Measurements from ENCODE around the gene SYNPR.

Gene SYNPR

DNA sequence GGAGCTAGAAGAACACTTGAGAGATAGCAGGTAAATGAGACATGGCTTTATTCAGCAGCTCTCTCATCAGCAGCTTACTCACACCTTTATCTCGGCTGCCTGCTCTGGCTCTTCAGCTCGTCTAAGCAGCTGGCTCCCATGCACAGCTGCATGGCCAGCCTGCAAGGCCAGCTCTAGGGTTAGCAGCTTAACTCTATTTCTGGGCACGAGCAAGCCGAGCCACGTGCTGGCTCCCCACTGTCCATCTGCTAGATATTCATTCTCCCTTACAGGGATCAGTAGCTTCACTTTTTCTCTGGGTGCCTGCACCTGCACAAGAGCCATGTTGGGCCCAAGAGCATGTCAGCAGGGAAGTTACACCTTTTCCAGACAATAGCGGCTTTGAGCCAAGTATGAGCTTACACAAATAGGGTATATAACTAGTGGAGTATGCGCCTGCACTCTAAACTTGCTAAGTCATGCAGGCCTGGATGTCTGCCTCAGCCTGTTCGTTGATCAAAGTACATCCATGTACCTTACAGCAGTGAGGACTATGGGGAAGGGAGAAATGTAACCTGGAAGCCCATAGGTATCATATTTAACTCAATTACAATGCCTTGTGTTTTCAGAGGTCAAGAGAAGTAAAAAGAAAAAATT lies 199.5 kb downstream of the SYNPR start:
- DNase-seq, result no peak

DNA sequence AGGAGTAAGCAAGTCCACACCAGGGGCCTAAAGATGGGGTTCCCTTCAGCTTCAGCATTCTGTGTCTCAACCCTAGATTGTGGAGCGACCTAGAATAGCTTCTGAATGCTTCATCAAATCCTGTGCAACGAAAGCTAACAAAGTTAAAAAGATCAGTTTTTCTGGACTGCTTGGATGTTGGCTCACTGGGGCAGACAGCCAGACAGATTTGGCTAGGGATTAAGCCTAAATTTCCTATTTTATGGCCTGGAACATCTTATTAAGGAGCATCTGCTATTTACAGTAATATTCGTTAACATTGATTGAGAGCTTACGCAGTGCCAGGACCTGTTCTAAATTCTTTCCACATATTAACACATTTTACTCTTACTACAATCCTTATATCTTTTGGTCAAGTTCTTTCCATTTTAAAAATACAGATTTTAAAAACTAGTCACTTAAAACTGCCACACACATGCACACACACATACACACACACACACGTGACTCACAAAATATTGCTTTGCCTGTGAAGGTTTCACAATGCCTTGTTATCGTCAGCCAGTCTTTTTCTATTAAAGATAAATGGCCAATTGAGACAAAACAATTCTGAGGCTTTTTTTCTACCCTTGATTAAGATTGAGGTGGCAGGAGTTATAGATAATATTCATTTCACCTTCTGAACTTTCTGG lies 201.0 kb downstream of the SYNPR start:
- no peak for DNase-seq

DNA sequence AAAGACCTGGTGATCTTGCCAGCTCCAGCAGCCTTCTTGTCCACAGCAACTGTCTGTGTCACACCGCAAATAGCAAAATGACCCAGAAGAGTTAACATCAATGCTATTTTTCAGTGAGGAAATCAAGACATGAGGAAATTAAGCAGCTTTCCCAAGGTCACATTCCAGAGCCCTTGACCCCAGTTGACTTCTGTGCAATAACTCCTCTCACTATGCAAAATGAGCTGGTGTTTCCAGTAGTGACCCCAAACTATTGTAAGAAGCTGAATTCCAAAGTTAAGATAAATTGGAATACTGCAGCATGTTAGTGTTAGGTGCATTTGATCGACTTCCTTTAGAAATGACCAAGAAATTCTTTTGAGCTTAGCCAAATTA lies 201.5 kb downstream of the SYNPR start:
- DNase-seq, result no peak

DNA sequence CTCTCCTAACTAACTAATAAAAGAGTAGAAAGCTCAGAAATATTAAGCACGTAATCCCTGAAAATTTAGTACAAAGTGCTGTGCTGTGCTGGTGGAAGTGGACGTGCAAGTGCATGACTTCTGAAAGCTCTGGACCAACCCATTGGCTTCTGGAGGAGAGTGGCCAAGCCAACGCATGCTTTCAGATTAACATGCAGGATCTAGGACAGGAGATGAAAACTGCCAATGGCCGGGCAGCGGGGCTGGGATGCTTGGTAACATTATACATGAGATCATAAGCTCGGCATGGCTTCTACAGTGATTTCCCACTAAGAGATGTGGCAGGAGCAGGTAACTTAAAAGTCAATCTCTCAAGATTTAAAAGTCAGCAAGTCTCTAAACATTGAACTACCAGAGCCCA lies 203.5 kb downstream of the SYNPR start:
- DNase-seq, result no peak

DNA sequence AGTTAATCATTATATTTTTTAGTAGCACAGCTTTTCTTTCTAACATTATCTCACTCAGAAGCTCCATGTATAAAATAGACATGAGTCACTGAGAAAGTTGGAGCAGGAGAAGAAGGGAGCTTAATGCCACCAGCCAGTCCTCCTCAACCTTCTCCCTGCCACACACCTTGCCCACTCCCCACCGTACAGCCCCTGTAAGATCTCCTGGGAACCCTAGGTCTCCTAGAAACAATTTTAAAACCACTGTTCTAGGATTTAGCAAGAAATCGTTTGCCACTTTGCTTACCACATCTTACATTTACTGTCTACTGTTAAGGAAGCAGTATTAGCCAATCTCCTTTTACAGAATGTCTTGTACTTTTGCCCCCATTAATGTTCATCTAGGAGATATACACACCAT lies 204.2 kb downstream of the SYNPR start:
- DNase-seq, result no peak

DNA sequence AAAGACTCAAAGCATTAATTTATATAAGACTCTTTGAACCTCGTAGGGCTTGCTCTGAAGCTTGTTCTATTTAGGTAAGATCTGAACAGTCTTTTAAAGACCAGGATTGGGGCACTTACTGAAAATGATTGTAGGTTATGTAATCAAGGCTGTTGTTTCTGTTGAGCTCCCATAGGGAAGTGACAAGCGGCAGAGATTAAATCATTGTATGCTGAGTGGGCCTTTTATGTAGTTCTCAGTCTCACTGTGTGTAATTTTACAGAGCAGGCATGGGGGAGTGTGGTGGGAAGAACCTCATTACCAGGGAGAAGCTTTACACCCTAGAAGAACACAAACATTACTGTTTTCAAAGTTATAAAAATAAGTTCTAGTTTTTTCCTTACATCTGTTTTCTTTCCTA lies 214.4 kb downstream of the SYNPR start:
- DNase-seq, result no peak

DNA sequence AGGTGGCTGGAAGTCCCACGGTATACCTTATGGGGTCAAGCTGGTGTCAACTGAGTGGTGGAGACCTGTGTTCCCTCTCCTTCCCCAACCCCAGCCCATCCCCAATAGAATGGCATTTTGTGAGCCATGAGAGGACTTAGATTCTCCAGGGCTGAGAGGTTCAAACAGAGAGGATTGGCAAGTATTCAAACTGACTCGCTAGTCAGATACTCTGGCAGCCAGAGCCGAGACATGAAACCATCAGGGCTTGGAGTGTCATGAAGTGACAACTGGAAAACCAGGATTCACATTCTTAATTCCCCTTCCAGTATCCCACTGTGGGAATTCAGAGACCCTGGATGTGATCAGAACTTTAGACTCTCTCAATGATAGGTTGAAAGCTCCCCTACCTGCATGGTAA lies 215.0 kb downstream of the SYNPR start:
- DNase-seq, result no peak

DNA sequence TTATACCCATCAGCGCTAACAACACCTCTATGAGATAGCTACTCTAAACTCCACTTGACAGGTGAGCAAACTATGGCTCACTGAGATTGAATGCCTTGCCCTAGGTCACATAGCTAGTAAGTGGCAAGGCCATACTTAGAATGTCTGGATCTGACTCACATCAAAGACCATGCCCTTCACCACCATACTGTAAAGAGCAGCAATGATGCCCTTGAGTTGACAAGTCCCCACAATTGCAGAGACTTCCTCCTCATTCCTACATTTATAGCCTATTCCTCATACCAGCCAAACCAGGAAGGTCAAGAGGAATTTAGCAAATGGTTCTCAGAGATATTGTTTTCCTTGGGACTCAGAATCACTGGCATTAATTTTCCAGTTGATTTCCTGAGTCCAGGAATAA lies 216.5 kb downstream of the SYNPR start:
- DNase-seq, result no peak

DNA sequence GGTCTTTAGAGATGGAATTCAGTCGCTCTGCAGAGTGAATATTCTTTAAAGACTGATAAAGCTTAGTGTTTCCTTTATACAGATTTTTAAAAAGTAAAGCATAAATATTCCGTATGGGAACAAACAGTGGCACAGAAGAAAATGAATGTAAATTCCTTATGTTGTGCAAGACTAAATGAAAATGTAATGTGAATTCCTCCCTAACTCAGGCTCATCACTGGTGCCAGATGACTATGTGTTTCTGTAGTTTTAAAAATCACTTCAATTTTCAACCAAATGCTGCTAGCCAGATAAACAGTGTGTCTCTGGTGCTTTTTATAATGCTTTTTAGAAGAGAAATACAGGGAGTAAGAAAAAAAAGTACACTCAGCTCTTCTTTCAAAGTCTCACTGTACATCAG lies 219.5 kb downstream of the SYNPR start:
- no peak for DNase-seq

DNA sequence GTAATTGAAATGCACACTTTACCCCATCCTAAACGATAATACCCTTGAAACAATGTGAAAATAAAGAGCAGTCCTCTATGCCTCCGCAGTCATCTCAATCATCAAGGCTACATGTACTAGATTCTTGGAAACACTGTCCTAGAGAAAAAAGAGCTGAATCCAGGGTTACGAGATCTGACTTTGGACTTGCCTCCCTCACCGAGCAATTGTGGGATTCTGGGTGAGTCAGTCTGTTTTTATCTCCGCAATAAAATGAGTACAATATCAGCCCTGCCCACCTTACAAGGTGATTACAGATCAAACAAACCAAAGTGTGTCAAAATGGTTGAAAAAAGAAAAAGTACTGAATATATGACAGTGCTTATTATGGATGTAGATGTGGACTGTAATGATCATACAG lies 222.1 kb downstream of the SYNPR start:
- DNase-seq, result no peak

DNA sequence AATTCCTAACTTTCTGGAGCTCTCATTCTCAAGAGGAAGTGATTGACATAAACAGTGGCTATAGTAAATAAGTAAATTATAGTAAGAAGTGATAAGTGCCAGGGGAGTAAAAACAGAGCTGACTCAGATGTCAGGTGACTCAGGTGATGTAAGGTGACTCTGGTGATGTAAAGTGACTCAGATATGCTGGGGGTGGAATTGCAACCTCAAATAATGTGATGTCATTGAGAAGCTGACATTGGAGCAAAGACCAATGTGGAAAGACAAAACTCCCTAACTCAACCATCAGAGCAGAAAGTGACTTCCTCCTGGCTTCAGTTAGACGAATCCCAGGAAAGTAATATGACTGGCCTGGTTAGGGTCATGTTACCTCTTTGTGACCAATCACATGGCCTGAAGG lies 230.2 kb downstream of the SYNPR start:
- DNase-seq, result no peak

DNA sequence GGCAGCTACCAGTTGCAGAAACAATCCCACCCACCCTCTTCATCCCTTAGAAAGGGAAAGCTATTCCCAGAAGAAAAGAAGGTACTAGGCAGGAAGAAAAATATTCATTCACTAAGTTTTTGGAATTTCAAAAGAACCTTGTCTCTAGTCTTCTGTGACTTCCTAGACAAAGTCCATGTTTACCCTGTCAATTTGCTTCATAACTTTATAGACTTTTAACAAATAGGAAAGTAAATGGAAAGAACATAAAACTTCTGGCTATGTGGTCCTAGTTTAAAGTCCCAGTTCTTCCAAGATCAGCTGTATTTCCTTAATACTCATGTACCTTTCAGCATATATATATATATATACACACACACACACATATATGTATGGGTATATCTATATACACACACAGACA lies 230.7 kb downstream of the SYNPR start:
- no peak for DNase-seq

DNA sequence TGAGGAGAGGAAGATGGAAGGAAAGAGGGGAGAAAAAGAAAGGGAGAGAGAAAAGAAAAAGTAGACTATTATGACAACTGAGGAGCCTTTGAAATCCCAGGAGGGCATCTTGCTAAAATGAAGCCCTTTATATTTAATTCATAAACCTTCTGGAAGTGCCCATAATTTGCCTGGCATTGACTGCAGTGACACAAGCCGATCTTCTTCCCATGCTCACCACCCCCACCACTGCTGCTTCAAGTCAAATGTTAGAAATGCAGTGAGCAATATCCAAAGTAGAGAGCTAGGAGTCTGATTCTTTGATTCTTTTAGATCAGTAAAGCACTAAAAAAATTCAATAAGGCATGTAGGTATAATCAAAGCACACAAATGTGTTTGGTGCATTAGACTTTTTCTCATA lies 235.7 kb downstream of the SYNPR start:
- DNase-seq, result no peak

DNA sequence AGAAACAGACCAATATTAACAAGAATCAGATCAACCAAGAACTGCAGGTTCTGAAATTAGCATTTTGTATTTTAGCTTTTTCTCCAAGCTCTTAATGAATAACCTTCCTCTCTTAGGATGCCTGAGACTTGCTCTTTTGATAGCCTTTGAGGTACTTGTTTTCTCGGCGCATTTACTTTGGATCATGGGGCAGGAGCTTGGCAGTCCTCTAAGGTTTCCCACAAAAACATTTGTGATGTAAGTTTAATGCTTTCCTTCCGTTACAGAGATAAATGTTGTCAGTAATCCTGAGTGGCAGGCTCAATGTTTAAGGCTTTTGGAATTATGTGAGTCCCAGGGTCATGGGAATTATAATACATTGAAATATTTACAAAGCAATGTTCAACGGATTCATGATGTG lies 236.6 kb downstream of the SYNPR start:
- DNase-seq, result no peak

DNA sequence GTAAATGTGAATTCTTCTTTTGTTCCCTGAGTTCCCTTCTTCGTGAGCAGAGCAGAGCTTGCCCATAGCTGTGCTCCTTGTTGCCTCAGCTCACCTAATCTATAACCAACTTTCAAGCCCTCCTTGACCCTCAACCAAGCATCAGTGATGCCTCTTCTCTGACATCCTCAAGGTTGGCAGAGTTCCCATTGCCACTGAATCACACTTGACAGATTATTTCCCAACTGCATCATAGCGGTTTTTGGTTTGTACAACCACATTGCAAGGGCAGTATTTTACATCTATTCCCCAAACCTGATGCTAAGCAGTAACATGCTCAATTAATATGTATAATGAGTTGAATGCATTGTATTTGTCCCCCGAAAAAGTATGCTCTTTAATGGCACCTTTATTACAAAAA lies 241.3 kb downstream of the SYNPR start:
- DNase-seq, result no peak

DNA sequence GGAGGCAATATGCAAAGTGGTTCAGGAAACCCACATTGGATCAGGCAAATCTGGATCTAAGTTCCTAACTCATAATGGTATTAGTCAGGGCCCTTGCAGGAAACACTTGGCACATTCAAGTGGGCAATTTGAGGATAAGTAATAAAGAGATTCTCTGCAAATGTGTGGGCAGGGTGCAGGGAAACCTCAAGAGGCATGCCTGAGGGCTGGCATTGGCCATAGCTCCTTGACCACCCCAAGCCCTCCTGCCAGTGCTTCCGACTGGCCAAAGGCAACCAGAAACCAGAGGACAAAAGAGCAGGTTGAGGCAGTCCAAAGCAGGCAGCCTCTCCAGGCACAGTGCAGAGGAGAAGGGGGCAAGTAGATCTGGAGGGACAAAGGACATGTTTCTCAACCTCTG lies 243.5 kb downstream of the SYNPR start:
- DNase-seq, result no peak

DNA sequence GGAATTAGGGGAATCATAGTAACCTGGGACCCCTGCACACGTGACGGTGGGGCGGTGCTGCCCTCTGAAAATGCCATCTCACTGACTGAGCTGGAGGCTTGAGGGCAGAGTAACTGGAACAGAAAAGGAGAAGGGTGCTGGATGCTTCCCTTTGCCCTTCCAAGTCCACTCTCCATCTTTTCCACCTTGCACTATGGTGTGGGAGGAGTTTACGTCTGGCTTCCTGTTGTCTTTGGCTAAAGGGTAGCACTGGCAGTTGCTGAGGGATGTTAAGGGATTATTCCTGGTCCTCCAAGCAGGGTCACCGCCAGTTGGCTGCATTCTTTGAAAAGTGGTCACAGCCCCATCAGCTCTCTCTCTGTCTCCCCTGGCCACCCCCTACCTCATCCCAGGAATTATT lies 245.0 kb downstream of the SYNPR start:
- DNase-seq, result no peak

DNA sequence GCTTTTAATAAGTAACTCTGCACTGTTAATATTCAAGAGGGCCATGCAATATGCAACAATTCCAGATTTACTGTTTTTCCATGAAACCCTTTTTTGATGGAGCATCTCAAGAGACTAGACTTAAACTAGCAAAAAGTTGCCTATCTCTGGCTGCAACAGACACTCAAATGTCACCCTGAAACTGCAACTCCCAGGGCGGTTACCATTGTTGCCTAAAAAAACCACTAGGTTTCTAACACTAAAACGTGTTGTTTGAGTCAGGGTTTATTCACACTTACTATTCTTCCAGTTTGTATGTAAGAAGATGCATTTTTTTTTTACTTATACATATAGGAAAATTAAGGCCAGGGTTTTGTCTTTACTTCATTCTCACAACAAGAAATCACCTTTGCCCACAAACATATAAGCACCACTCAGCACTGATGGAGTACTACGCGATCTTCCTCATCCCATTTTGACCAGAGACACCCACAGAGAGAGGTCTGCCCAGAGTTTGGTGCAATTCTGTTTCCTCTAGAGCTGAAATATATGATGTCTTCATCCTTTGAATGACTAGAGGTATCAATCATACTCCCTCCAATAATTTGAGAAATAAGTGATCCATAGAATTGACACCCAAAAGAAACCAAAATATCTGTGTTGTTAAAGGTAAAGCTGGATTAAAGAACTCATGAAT lies 250.4 kb downstream of the SYNPR start:
- DNase-seq, result no peak

DNA sequence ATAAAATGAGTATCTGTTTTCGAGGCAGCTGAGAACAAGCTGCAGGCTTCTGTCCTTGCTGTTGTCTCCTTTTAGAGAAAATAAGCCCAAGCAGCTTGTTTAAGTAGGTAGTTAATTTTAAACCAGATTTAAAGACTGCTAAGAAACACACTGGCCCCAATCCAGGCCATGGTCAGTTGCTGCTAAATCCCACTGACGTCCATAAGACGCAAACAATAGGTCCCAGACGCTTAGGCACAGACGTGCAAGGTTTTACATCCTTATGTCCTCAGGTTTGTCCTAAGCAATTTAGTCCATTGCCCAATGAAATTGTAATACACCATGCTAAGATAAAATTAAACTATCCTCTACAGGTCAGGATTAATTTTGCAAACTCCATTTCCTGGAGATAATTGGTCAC lies 254.4 kb downstream of the SYNPR start:
- no peak for DNase-seq

DNA sequence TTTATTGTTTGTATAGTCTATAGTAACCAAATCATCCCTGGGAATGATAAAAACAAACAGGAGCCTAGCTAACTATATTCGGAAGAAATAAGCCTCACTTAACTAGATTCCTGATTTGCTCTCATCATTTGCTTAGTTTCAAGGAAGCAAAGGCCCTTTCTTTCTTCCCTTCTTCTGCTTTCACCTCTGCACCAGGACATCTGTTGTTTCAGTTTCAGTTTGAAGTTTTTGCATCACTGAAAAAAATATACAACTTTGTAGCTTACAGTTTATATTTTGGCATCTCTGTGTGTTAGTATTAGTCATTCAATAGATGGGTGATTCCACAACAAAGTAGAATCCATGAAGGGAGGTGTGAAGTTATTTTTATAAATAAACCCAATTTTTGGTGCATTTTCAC lies 260.8 kb downstream of the SYNPR start:
- DNase-seq, result no peak

DNA sequence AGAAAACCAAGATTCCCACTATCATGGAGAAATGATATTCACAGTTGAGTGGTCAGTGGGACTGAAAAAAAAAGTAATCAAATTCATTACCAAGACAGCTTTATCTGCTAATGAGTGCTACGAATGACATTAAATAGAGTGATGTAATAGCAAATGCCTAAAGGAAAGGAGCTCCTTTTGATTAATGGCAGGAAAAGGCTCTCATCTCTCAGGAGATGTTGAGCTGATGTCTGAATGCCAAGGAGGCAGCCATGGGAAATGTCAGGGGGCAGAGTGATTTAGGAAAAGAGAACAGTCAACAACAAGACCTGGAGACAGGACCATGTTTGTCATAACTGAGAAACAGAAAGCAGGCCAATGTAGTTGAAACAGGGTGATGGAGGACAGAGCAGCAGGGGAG lies 277.7 kb downstream of the SYNPR start:
- no peak for DNase-seq

DNA sequence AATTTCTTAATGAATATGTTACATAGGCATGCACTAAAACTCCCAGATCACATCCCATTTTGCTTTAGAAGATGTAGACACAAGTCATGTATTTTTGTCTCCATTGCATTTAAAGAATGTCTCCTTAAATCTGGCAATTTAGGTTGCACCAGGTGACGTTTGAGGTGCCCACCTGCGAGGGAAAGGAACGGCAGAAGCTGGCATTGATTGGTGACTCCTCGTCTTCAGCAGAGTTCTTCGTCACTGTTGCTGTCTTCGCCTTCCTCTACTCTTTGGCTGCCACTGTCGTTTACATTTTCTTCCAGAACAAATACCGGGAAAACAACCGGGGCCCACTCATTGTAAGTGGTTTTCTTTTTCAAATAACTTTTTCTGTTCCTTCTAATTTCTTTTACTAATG lies 278.3 kb downstream of the SYNPR start:
- no peak for DNase-seq

DNA sequence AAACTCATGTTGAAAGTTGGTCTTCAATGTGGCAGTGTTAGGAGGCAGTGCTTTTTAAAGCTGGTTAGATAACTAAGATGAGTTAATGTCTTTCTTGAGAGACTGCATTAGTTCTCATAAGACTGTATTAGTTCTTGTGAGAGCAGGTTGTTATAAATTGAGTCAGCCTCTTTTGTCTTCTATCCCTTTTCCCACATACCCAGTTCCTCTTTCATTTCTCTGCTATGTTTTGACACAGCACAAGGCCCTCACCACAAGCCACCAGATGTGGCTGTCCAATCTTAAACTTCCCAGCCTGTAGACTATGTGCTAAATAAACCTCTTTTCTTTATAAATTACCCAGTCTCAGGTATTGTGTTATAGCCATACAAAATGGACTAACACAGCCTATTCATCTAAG lies 279.8 kb downstream of the SYNPR start:
- no peak for DNase-seq

DNA sequence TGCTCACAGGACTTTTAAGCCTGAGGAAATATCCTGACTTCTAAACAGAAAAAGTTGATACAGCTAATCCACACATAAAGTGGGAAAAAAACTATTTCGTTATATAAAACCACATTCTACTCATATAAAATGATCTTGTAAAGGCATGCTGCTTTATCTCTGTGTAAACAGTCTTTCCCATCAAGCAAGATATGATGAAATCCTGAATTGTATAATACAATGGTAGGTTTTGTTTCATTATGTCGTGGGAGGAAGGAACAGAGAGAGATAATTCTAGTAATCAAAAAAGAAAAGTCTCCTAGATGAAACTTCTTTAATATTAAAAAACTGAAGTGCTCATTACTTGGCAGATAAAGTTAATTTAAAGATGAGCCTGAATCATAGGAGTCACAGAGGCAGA lies 281.8 kb downstream of the SYNPR start:
- no peak for DNase-seq

DNA sequence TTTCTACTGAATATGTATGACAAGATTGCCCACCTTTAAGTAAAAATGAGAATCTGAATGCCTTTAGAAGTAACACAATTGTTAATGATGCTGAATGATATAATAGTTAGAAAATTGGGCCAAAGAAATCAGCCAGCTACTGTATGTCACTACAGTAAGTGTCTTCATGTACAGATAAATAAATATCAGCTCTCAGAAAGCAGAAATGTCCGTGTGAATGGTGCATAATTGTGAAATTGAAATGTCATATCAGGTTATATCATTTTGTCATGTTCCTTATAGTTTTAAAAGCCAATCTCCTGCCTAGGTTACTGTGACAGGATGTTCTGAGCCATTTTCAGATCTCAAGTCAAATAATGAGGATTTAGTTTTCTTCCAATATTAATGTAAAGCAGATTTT lies 283.8 kb downstream of the SYNPR start:
- DNase-seq, result no peak
